HepG2 (cell line): ENCODE results near the gene BCL2L11. TPM values are rescaled to one million over a fixed set of nuclear protein-coding genes. Genes with fewer than 3 reads are reported as not detected.

Source experiments
- ATAC-seq: fragments of 200-7000 bp; cut with Tn5 transposase; 3 replicates; pipeline ENCODE4 v1.9.1; 2020; ENCODE audit warnings: mild to moderate bottlenecking, moderate library complexity
- BruUV-seq: library from RNA; stranded (reverse); fragments of 400-500 nt; replicated peaks from 2 replicates; lab custom pipeline; 2021; lab: Mats Ljungman, UMichigan
- CTCF ChIA-PET: fragments of 300-600 bp; formaldehyde crosslinking; extraction: SDS; loops from one replicate; lab custom pipeline; 2021; ENCODE audit warnings: low total read pairs, inconsistent platforms, low intra/inter-chr PET ratio; lab: Yijun Ruan, JAX
- POLR2A ChIA-PET: fragments of 350-600 bp; sonication (Branson Sonifier 250); formaldehyde crosslinking; loops from one replicate; lab custom pipeline; 2020; ENCODE audit warnings: antibody characterized with exemption, inconsistent platforms; lab: Yijun Ruan, JAX
- DNase-seq: peaks from one replicate; pipeline ENCODE4 v3.0.0-alpha.2; 2015; ENCODE audit warnings: low spot score
- FAIRE-seq: peaks from 3 replicates; lab custom pipeline; 2011; peaks lifted over from hg19 to GRCh38; lab: Jason Lieb, UNC
- H2AFZ ChIP-seq: one replicate; pipeline ENCODE4 v1.6.1; 2011; ENCODE audit warnings: low read length, inconsistent platforms
- H3K27ac ChIP-seq: fragments of 300-600 bp; 3 replicates; pipeline ENCODE4 v1.8.0; 2011; ENCODE audit warnings: mixed run types, mild to moderate bottlenecking, mixed read lengths, low read length, inconsistent platforms; ENCODE audit not compliant: insufficient read depth; ENCODE audit errors: extremely low read length
- H3K27me3 ChIP-seq, 2 experiments: fragments of 200-600 bp in 1 of 2; 2 replicates in 1 of 2; 3 replicates in 1 of 2; pipeline versions ENCODE4 v1.6.0 to v1.8.0; 2011; ENCODE audit warnings: low read length in 2 of 2, mild to moderate bottlenecking in 2 of 2, moderate library complexity in 2 of 2, inconsistent platforms in 1 of 2; ENCODE audit not compliant: insufficient read depth in 2 of 2, control insufficient read depth in 1 of 2
- H3K36me3 ChIP-seq, 2 experiments: fragments of 200-600 bp in 1 of 2; replicated peaks in 1 of 2; 2 replicates in 1 of 2; 3 replicates in 1 of 2; pipeline versions ENCODE4 v1.5.1 to v1.8.0; 2011; ENCODE audit warnings: low read length in 2 of 2, inconsistent platforms in 1 of 2; ENCODE audit not compliant: insufficient read depth in 2 of 2, control insufficient read depth in 1 of 2
- H3K4me1 ChIP-seq: 2 replicates; pipeline ENCODE4 v1.5.1; 2012; ENCODE audit warnings: low read length, inconsistent platforms; ENCODE audit not compliant: insufficient read depth
- H3K4me2 ChIP-seq: 2 replicates; pipeline ENCODE4 v1.6.0; 2011; ENCODE audit warnings: low read depth, low read length, inconsistent platforms
- H3K4me3 ChIP-seq, 3 experiments: fragments of 200-600 bp in 1 of 3; sonication (generic), shearing (Covaris generic) in 1 of 3; replicated peaks in 1 of 3; 2 replicates each; pipeline ENCODE4 v1.5.1; 2011 to 2016; ENCODE audit warnings: low read length in 3 of 3, inconsistent platforms in 2 of 3, low read depth in 2 of 3, mild to moderate bottlenecking in 2 of 3, control low read depth in 1 of 3, mixed read lengths in 1 of 3; ENCODE audit not compliant: insufficient read depth in 1 of 3
- H3K79me2 ChIP-seq: one replicate; pipeline ENCODE4 v1.6.1; 2011; ENCODE audit warnings: low read length, inconsistent platforms; ENCODE audit not compliant: insufficient read depth
- H3K9ac ChIP-seq: 2 replicates; pipeline ENCODE4 v1.6.0; 2011; ENCODE audit warnings: mild to moderate bottlenecking, low read depth, low read length, inconsistent platforms; ENCODE audit not compliant: insufficient read depth
- H3K9me3 ChIP-seq: 2 replicates; pipeline ENCODE4 v1.5.1; 2012; ENCODE audit warnings: mild to moderate bottlenecking, low read length
- H4K20me1 ChIP-seq: 2 replicates; pipeline ENCODE4 v1.6.0; 2011; ENCODE audit warnings: inconsistent platforms, mild to moderate bottlenecking, low read length, moderate library complexity; ENCODE audit not compliant: insufficient read depth
- GABPB1 ChIP-seq: IDR thresholded peaks from 2 replicates; pipeline ENCODE4 v1.6.1; 2016; ENCODE audit warnings: mild to moderate bottlenecking, missing genetic modification reagents, moderate library complexity, missing compliant biosample characterization
- PAWR ChIP-seq: sonication (generic); formaldehyde crosslinking; IDR thresholded peaks from 2 replicates; pipeline ENCODE4 v1.4.0; 2020; ENCODE audit warnings: missing genetic modification reagents, mild to moderate bottlenecking, borderline replicate concordance
- RBM22 ChIP-seq: fragments of 200-400 bp; formaldehyde crosslinking; optimal IDR thresholded peaks from 2 replicates; pipeline ENCODE3; 2017; ENCODE audit warnings: mild to moderate bottlenecking, low read length, moderate library complexity
- SNAPC2 ChIP-seq: sonication (generic); formaldehyde crosslinking; IDR thresholded peaks from 2 replicates; pipeline ENCODE4 v1.8.1; 2022; ENCODE audit warnings: mild to moderate bottlenecking, missing genetic modification reagents
- STAG1 ChIP-seq: sonication (generic); formaldehyde crosslinking; IDR thresholded peaks from 2 replicates; pipeline ENCODE4 v1.4.0; 2020; ENCODE audit warnings: missing genetic modification reagents
- TOE1 ChIP-seq: sonication (generic); formaldehyde crosslinking; IDR thresholded peaks from 2 replicates; pipeline ENCODE4 v1.4.0; 2020; ENCODE audit warnings: mild to moderate bottlenecking, missing genetic modification reagents
- ZNF124 ChIP-seq: sonication (generic); formaldehyde crosslinking; IDR thresholded peaks from 2 replicates; pipeline ENCODE4 v1.4.0; 2020; ENCODE audit warnings: missing genetic modification reagents
- ZNF484 ChIP-seq: sonication (generic); formaldehyde crosslinking; IDR thresholded peaks from 2 replicates; pipeline ENCODE4 v1.5.1; 2020; ENCODE audit warnings: mild to moderate bottlenecking, low read depth, missing genetic modification reagents, borderline replicate concordance
- WGBS: methylation state at CpG from one replicate; pipeline ENCODE4 v1.1.6; 2017; ENCODE audit warnings: low lambda C conversion rate; 5-methylcytosine and 5-hydroxymethylcytosine counted together
- in situ Hi-C: cut with HindIII; loops from 2 replicates; pipeline ENCODE4 v1.10.0; 2017; ENCODE audit warnings: low pct_unique_long_range_greater_than_20kb; ENCODE audit not compliant: extremely low pct_ligation_motif_present
- intact Hi-C: fragments of 100-400 bp; cut with micrococcal nuclease; formaldehyde crosslinking; loops from one replicate; pipeline ENCODE4 v1.10.0; 2022; ENCODE audit not compliant: unreplicated experiment
- polyA plus RNA-seq, 8 experiments: library from polyadenylated mRNA; depleted of rRNA in 3 of 8; stranded (reverse) in 7 of 8; unstranded in 1 of 8; fragments of >200 nt; fragmentation: Illumina TruSeq in 4 of 8; extraction: Trizol in 4 of 8; gene quantifications; 2 replicates each; pipeline versions ENCODE4 v1.2.1 to v1.2.3, GENCODE V29; 2011 to 2016; ENCODE audit warnings: low read depth in 4 of 8, missing spikeins in 1 of 8, mixed read lengths in 1 of 8; ENCODE audit not compliant: insufficient read depth in 1 of 8
- total RNA-seq, 5 experiments: library from RNA; depleted of rRNA; stranded (reverse); fragments of >200 nt; fragmentation: Illumina TruSeq; extraction: Trizol; gene quantifications; 2 replicates each; pipeline ENCODE4 v1.2.3, GENCODE V29; 2016; ENCODE audit warnings: low read depth in 1 of 5
- TF ChIP-seq, protein P1 (sequence below): sonication (generic); formaldehyde crosslinking; IDR thresholded peaks from 2 replicates; pipeline ENCODE4 v1.5.0; 2020; ENCODE audit warnings: mild to moderate bottlenecking, missing genetic modification reagents, moderate library complexity
- TF ChIP-seq, protein P2 (sequence below): fragments of 450-650 bp; IDR thresholded peaks from 2 replicates; pipeline ENCODE4 v1.6.1; 2017
- TF ChIP-seq, protein P3 (sequence below): sonication (generic); formaldehyde crosslinking; IDR thresholded peaks from 2 replicates; pipeline ENCODE4 v1.5.0; 2020; ENCODE audit warnings: missing genetic modification reagents
- TF ChIP-seq, protein P4 (sequence below): sonication (generic); formaldehyde crosslinking; IDR thresholded peaks from 2 replicates; pipeline ENCODE4 v1.4.0; 2020; ENCODE audit warnings: missing genetic modification reagents

BCL2L11 gene
- total and polyA plus RNA-seq, 2 of the 13 experiments (the other 11 are each of a cell fraction or from before 2014, with no cell fraction given): 6.1 to 9.7 TPM

DNA sequence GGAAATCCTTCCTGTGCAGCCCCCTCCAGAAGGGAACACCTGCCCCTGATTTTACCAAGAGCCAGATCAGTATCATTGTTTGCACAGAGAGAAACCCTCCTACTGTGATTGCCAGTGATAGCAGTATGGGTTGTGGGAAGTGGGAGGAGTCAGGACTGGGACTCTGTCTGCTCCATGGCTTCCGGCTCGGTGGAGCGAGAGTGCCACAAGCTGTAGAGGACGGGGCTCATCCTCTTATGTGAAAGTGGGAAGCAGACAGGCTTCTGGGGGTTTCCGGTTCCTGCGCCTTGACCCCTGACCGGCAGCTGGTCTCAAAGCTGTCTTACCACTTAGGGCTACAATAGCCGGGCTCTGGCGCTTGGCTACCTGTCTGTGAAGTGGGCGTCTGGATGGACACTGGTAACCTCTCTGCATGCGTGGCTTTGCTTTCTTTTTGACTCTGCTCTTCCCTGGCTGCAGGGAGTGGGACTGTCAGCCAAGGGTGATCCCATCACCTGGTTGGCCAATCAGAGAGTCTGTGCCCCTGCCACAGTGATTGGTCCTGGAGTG lies 79.7 kb downstream of the BCL2L11 start:
- WGBS: 86% methylated on average over 6 of the region's 11 CpGs
- BruUV-seq: no TSS peak
- in situ Hi-C loops: no loop called here
- Histone ChIP-seq H3K9ac (no peak overlapping the region), H3K36me3 (no peaks in the 10 kb centered on the region), H4K20me1 (no peaks in the 10 kb centered on the region), H3K4me3 (no peak overlapping the region; a peak in 1 of 6 replicates), H3K27ac (no peak overlapping the region), H2AFZ (no peak overlapping the region), H3K9me3 (no peaks in the 10 kb centered on the region), H3K79me2 (no peaks in the 10 kb centered on the region), H3K4me2 (peak overlapping the region; percentile 37), H3K4me1 (0 out of 2 replicates have a peak, but pooled peaks cover 6% of the 10 kb centered on the region), H3K27me3 (no peaks in the 10 kb centered on the region; a peak in 1 of 5 replicates)
- peak; percentile 43 for TF ChIP-seq RBM22
- 0 out of 2 replicates have a peak, but pooled peaks have one; percentile 12 for TF ChIP-seq GABPB1
- no peak for TF ChIP-seq SNAPC2
- TF ChIP-seq, protein P1, sequence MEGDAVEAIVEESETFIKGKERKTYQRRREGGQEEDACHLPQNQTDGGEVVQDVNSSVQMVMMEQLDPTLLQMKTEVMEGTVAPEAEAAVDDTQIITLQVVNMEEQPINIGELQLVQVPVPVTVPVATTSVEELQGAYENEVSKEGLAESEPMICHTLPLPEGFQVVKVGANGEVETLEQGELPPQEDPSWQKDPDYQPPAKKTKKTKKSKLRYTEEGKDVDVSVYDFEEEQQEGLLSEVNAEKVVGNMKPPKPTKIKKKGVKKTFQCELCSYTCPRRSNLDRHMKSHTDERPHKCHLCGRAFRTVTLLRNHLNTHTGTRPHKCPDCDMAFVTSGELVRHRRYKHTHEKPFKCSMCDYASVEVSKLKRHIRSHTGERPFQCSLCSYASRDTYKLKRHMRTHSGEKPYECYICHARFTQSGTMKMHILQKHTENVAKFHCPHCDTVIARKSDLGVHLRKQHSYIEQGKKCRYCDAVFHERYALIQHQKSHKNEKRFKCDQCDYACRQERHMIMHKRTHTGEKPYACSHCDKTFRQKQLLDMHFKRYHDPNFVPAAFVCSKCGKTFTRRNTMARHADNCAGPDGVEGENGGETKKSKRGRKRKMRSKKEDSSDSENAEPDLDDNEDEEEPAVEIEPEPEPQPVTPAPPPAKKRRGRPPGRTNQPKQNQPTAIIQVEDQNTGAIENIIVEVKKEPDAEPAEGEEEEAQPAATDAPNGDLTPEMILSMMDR: peak; percentile 24; the same call in 1 of the 2 replicates
- TF ChIP-seq STAG1 (CRISPR knock-in tag): peak; percentile 26; the same call in 1 of the 2 replicates
- FAIRE-seq (no peak), DNase-seq (no peak), ATAC-seq (peak; percentile 79)
- intact Hi-C loops: no loop called here
- ChIA-PET POLR2A (no interaction called here), CTCF (no interaction called here)

DNA sequence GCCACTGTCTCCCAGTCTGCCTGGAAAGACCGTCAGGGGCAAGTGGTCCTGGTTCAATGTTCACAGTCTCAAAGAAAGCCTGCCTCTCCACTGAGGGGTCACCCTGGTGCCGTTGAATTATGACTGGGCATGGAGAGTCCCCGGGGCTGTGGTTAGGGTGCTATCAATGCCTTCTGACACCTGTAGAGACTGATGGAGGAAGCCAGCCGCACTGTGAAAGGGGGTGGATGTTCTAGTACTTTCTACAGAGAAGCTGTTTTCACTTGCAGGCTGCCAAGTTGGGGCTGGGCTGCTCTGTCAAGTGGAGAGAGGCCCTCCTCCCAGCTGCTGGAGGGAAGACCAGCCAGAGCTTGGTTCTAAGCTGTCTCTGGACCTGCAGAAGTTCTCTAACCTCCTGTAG lies 80.5 kb downstream of the BCL2L11 start:
- WGBS: 74% methylated on average over 4 of the region's 4 CpGs
- intact Hi-C loops: no loop called here
- CTCF ChIA-PET: no interaction called here
- TF ChIP-seq, protein P2, sequence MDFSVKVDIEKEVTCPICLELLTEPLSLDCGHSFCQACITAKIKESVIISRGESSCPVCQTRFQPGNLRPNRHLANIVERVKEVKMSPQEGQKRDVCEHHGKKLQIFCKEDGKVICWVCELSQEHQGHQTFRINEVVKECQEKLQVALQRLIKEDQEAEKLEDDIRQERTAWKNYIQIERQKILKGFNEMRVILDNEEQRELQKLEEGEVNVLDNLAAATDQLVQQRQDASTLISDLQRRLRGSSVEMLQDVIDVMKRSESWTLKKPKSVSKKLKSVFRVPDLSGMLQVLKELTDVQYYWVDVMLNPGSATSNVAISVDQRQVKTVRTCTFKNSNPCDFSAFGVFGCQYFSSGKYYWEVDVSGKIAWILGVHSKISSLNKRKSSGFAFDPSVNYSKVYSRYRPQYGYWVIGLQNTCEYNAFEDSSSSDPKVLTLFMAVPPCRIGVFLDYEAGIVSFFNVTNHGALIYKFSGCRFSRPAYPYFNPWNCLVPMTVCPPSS: no peak
- no peak for TF ChIP-seq PAWR
- TF ChIP-seq, protein P3, sequence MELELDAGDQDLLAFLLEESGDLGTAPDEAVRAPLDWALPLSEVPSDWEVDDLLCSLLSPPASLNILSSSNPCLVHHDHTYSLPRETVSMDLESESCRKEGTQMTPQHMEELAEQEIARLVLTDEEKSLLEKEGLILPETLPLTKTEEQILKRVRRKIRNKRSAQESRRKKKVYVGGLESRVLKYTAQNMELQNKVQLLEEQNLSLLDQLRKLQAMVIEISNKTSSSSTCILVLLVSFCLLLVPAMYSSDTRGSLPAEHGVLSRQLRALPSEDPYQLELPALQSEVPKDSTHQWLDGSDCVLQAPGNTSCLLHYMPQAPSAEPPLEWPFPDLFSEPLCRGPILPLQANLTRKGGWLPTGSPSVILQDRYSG (CRISPR knock-in tag): no peak
- no peak for TF ChIP-seq ZNF124 (CRISPR knock-in tag)
- TF ChIP-seq ZNF484 (CRISPR knock-in tag): no peak
- TF ChIP-seq, protein P4, sequence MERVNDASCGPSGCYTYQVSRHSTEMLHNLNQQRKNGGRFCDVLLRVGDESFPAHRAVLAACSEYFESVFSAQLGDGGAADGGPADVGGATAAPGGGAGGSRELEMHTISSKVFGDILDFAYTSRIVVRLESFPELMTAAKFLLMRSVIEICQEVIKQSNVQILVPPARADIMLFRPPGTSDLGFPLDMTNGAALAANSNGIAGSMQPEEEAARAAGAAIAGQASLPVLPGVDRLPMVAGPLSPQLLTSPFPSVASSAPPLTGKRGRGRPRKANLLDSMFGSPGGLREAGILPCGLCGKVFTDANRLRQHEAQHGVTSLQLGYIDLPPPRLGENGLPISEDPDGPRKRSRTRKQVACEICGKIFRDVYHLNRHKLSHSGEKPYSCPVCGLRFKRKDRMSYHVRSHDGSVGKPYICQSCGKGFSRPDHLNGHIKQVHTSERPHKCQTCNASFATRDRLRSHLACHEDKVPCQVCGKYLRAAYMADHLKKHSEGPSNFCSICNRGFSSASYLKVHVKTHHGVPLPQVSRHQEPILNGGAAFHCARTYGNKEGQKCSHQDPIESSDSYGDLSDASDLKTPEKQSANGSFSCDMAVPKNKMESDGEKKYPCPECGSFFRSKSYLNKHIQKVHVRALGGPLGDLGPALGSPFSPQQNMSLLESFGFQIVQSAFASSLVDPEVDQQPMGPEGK (CRISPR knock-in tag): no peak
- TF ChIP-seq TOE1 (CRISPR knock-in tag): no peak

More for the DNA sequence above, 80.5 kb downstream of the BCL2L11 start:
- POLR2A ChIA-PET: no interaction called here
- H3K36me3 ChIP-seq: peaks cover 0 to 2% of the 10 kb centered on the region in 2 experiments; a peak in 1 of 5 replicates
- FAIRE-seq: no peak
- H3K9ac ChIP-seq: no peak overlapping the region
- in situ Hi-C loops: no loop called here
- H3K27ac ChIP-seq: no peak overlapping the region
- no peaks in the 10 kb centered on the region for H3K9me3 ChIP-seq
- no peaks in the 10 kb centered on the region; a peak in 1 of 5 replicates for H3K27me3 ChIP-seq
- ATAC-seq: no peak
- H2AFZ ChIP-seq: no peak overlapping the region
- H4K20me1 ChIP-seq: no peaks in the 10 kb centered on the region
- H3K4me1 ChIP-seq: 0 out of 2 replicates have a peak, but pooled peaks cover 6% of the 10 kb centered on the region
- H3K79me2 ChIP-seq: no peaks in the 10 kb centered on the region
- no peak overlapping the region for H3K4me2 ChIP-seq
- BruUV-seq: no TSS peak
- no peak for DNase-seq
- H3K4me3 ChIP-seq: no peak overlapping the region
